Mesendoderm (in vitro differentiated cells): ENCODE measurements around the gene PRR14.

Experiments used
- DNase-seq: peaks from one replicate; pipeline ENCODE4 v3.0.0; 2013
- H2AK5ac ChIP-seq: 2 replicates; pipeline ENCODE4 v1.6.1; 2013; ENCODE audit warnings: low read length, inconsistent platforms
- H2BK120ac ChIP-seq: 2 replicates; pipeline ENCODE4 v1.6.1; 2013; ENCODE audit warnings: low read depth, mild to moderate bottlenecking, low read length, moderate library complexity, mixed read lengths
- H2BK15ac ChIP-seq: replicated peaks from 2 replicates; pipeline ENCODE4 v1.6.1; 2013; ENCODE audit warnings: low read depth, mild to moderate bottlenecking, moderate library complexity
- H2BK5ac ChIP-seq: 2 replicates; pipeline ENCODE4 v1.6.1; 2013; ENCODE audit warnings: low read length, inconsistent platforms
- H3K18ac ChIP-seq: 2 replicates; pipeline ENCODE4 v1.6.1; 2013; ENCODE audit warnings: mild to moderate bottlenecking, low read length, mixed read lengths
- H3K23ac ChIP-seq: one replicate; pipeline ENCODE4 v1.6.1; 2013; ENCODE audit warnings: low read length
- H3K27ac ChIP-seq: 2 replicates; pipeline ENCODE4 v1.5.1; 2013; ENCODE audit warnings: low read depth, mild to moderate bottlenecking, inconsistent platforms, low read length, moderate library complexity
- H3K27me3 ChIP-seq: 2 replicates; pipeline ENCODE4 v1.6.1; 2013; ENCODE audit warnings: low read length, control low read depth, mild to moderate bottlenecking, inconsistent platforms; ENCODE audit not compliant: insufficient read depth, poor library complexity
- H3K36me3 ChIP-seq: 2 replicates; pipeline ENCODE4 v1.6.1; 2013; ENCODE audit warnings: low read length, inconsistent platforms; ENCODE audit not compliant: control insufficient read depth, insufficient read depth
- H3K4ac ChIP-seq: one replicate; pipeline ENCODE4 v1.6.1; 2013; ENCODE audit warnings: low read depth, mild to moderate bottlenecking, low read length, moderate library complexity
- H3K4me1 ChIP-seq: 2 replicates; pipeline ENCODE4 v1.6.1; 2013; ENCODE audit warnings: low read depth, low read length, inconsistent platforms; ENCODE audit not compliant: control insufficient read depth
- H3K4me2 ChIP-seq: 2 replicates; pipeline ENCODE4 v1.6.1; 2013; ENCODE audit warnings: low read length
- H3K4me3 ChIP-seq: 2 replicates; pipeline ENCODE4 v1.5.1; 2013; ENCODE audit warnings: mild to moderate bottlenecking, low read length
- H3K56ac ChIP-seq: one replicate; pipeline ENCODE4 v1.6.1; 2013; ENCODE audit warnings: low read length
- H3K79me1 ChIP-seq: 2 replicates; pipeline ENCODE4 v1.6.1; 2013; ENCODE audit warnings: low read length, inconsistent platforms
- H3K79me2 ChIP-seq: 2 replicates; pipeline ENCODE4 v1.6.1; 2013; ENCODE audit warnings: mild to moderate bottlenecking, low read length; ENCODE audit not compliant: control insufficient read depth, insufficient read depth
- H3K9ac ChIP-seq: 2 replicates; pipeline ENCODE4 v1.6.1; 2013; ENCODE audit warnings: low read length, inconsistent platforms
- H4K5ac ChIP-seq: one replicate; pipeline ENCODE4 v1.6.1; 2013; ENCODE audit warnings: low read length
- H4K8ac ChIP-seq: one replicate; pipeline ENCODE4 v1.6.1; 2013; ENCODE audit warnings: low read depth, mild to moderate bottlenecking, control low read depth, low read length, moderate library complexity
- WGBS: extraction: QIAGEN DNeasy Blood & Tissue Kit; methylation state at CpG from one replicate; pipeline ENCODE4 v1.1.7; 2013; ENCODE audit warnings: low lambda C conversion rate, missing lambda C conversion rate; ENCODE audit not compliant: insufficient coverage; ENCODE audit errors: extremely low coverage; 5-methylcytosine and 5-hydroxymethylcytosine counted together

Gene PRR14

GRCh38 chr16:30663820-30664219 is 13.1 kb downstream of the PRR14 start:
- H3K4ac ChIP-seq, result no peak overlapping the region
- H3K79me1 ChIP-seq, result peaks cover 7% of the 10 kb centered on the region
- H3K9ac ChIP-seq, result no peak overlapping the region
- no peaks in the 10 kb centered on the region for H3K27me3 ChIP-seq
- H3K56ac ChIP-seq, result no peak overlapping the region
- no peak overlapping the region for H2BK120ac ChIP-seq
- no peak overlapping the region for H2AK5ac ChIP-seq
- no CpG with 5 or more reads among the region's 9 CpGs for WGBS
- H3K27ac ChIP-seq, result no peak overlapping the region
- no peak overlapping the region for H3K23ac ChIP-seq
- no peak overlapping the region for H2BK5ac ChIP-seq
- no peak overlapping the region for H3K18ac ChIP-seq
- H4K8ac ChIP-seq, result no peak overlapping the region
- no peak overlapping the region for H3K4me3 ChIP-seq
- DNase-seq, result no peak
- no peak overlapping the region for H4K5ac ChIP-seq
- H3K4me2 ChIP-seq, result no peak overlapping the region
- no peak overlapping the region for H2BK15ac ChIP-seq
- peaks cover 13% of the 10 kb centered on the region for H3K36me3 ChIP-seq
- no peaks in the 10 kb centered on the region for H3K79me2 ChIP-seq
- H3K4me1 ChIP-seq, result peaks cover 3% of the 10 kb centered on the region

- Histone ChIP-seq H2BK5ac (no peak overlapping the region), H3K4ac (no peak overlapping the region), H3K27me3 (no peaks in the 10 kb centered on the region), H3K4me2 (no peak overlapping the region), H3K56ac (no peak overlapping the region), H3K4me1 (peaks cover 3% of the 10 kb centered on the region), H3K27ac (no peak overlapping the region), H2BK120ac (no peak overlapping the region), H4K5ac (no peak overlapping the region), H2AK5ac (no peak overlapping the region), H3K79me1 (peaks cover 7% of the 10 kb centered on the region), H3K79me2 (no peaks in the 10 kb centered on the region), H3K18ac (no peak overlapping the region), H2BK15ac (no peak overlapping the region), H3K36me3 (peaks cover 13% of the 10 kb centered on the region), H3K23ac (no peak overlapping the region), H4K8ac (no peak overlapping the region), H3K9ac (no peak overlapping the region), H3K4me3 (no peak overlapping the region)
- DNase-seq, result no peak
- no CpG with 5 or more reads among the region's 15 CpGs for WGBS
These were observed 13.9 kb downstream of the PRR14 start for GRCh38 chr16:30664616-30665109.

- H2BK120ac ChIP-seq, result no peak overlapping the region
- peaks cover 13% of the 10 kb centered on the region for H3K36me3 ChIP-seq
- peaks cover 7% of the 10 kb centered on the region for H3K79me1 ChIP-seq
- H4K5ac ChIP-seq, result no peak overlapping the region
- H3K4me2 ChIP-seq, result no peak overlapping the region
- no peak overlapping the region for H3K18ac ChIP-seq
- peaks cover 3% of the 10 kb centered on the region for H3K4me1 ChIP-seq
- no CpG with 5 or more reads among the region's 22 CpGs for WGBS
- no peak overlapping the region for H3K4me3 ChIP-seq
- H2AK5ac ChIP-seq, result no peak overlapping the region
- no peak overlapping the region for H2BK15ac ChIP-seq
- H3K4ac ChIP-seq, result no peak overlapping the region
- H3K27me3 ChIP-seq, result no peaks in the 10 kb centered on the region
- no peak for DNase-seq
- H2BK5ac ChIP-seq, result no peak overlapping the region
- H3K56ac ChIP-seq, result no peak overlapping the region
- no peak overlapping the region for H3K27ac ChIP-seq
- no peak overlapping the region for H4K8ac ChIP-seq
- H3K23ac ChIP-seq, result no peak overlapping the region
- H3K79me2 ChIP-seq, result no peaks in the 10 kb centered on the region
- no peak overlapping the region for H3K9ac ChIP-seq
These were observed 14.5 kb downstream of the PRR14 start for GRCh38 chr16:30665155-30665829.

GRCh38 chr16:30665830-30666190 is 15.1 kb downstream of the PRR14 start:
- no CpG with 5 or more reads among the region's 4 CpGs for WGBS
- no peak overlapping the region for H2BK120ac ChIP-seq

GRCh38 chr16:30666681-30667080 is 15.9 kb downstream of the PRR14 start:
- H3K79me1 ChIP-seq, result no peaks in the 10 kb centered on the region
- H2AK5ac ChIP-seq, result no peak overlapping the region
- no peak for DNase-seq
- no peak overlapping the region for H3K4me3 ChIP-seq
- WGBS, result no CpG with 5 or more reads among the region's 7 CpGs
- no peak overlapping the region for H2BK120ac ChIP-seq
- H3K4ac ChIP-seq, result no peak overlapping the region
- H3K9ac ChIP-seq, result no peak overlapping the region
- H3K79me2 ChIP-seq, result no peaks in the 10 kb centered on the region
- H3K4me2 ChIP-seq, result no peak overlapping the region
- no peak overlapping the region for H2BK15ac ChIP-seq
- H3K36me3 ChIP-seq, result peaks cover 11% of the 10 kb centered on the region
- no peak overlapping the region for H3K23ac ChIP-seq
- no peaks in the 10 kb centered on the region for H3K27me3 ChIP-seq
- H2BK5ac ChIP-seq, result no peak overlapping the region
- H4K8ac ChIP-seq, result no peak overlapping the region
- no peaks in the 10 kb centered on the region for H3K4me1 ChIP-seq
- no peak overlapping the region for H3K56ac ChIP-seq
- no peak overlapping the region for H3K18ac ChIP-seq
- no peak overlapping the region for H4K5ac ChIP-seq
- no peak overlapping the region for H3K27ac ChIP-seq

More at GRCh38 chr16:30665830-30666190, 15.1 kb downstream of the PRR14 start:
- Histone ChIP-seq H3K4ac (no peak overlapping the region), H3K18ac (no peak overlapping the region), H2BK15ac (no peak overlapping the region), H3K79me1 (peaks cover 3% of the 10 kb centered on the region), H3K79me2 (no peaks in the 10 kb centered on the region), H4K5ac (no peak overlapping the region), H3K56ac (no peak overlapping the region), H3K4me1 (no peaks in the 10 kb centered on the region), H2BK5ac (no peak overlapping the region), H3K9ac (no peak overlapping the region), H3K4me2 (no peak overlapping the region), H3K23ac (no peak overlapping the region), H3K4me3 (no peak overlapping the region), H2AK5ac (no peak overlapping the region), H3K27ac (no peak overlapping the region), H3K36me3 (peaks cover 13% of the 10 kb centered on the region), H3K27me3 (no peaks in the 10 kb centered on the region), H4K8ac (no peak overlapping the region)
- DNase-seq, result no peak
